Measurements from ENCODE around the gene GTPBP1. TPM values are rescaled to one million over a fixed set of nuclear protein-coding genes. Genes with fewer than 3 reads are reported as not detected.

Gene GTPBP1
- total and polyA plus RNA-seq, 2 of the 13 experiments (the other 11 are each of a cell fraction or from before 2014, with no cell fraction given): 22.3 to 27.0 TPM

- TF ChIP-seq RNF2 (conservative IDR thresholded peaks at IDR 0.05; ENCODE audit: low read depth): 0 out of 2 replicates have a peak, but pooled peaks have one; percentile 24
- TF ChIP-seq ZNF777 (CRISPR knock-in tag; IDR thresholded peaks at IDR 0.05): peak; percentile 56; the same call in 1 of the 2 replicates
- peak; percentile 63; the same call in 1 of the 3 replicates for TF ChIP-seq MXI1 (IDR thresholded peaks at IDR 0.05; ENCODE audit: borderline replicate concordance, low read depth, low read length)
- TF ChIP-seq SIX4 (CRISPR knock-in tag; IDR thresholded peaks at IDR 0.05): peak; percentile 25; the same call in 1 of the 2 replicates
- TF ChIP-seq ZBTB37 (CRISPR knock-in tag; IDR thresholded peaks at IDR 0.05): no peak
- TF ChIP-seq ASH2L (IDR thresholded peaks at IDR 0.05; ENCODE audit: insufficient read length, low read depth, low read length): peak; percentile 62
- 0 out of 2 replicates have a peak, but pooled peaks have one; percentile 35 for TF ChIP-seq CSRNP2 (CRISPR knock-in tag; conservative IDR thresholded peaks at IDR 0.05; ENCODE audit: low read depth)
- no peak for TF ChIP-seq HNF1A (IDR thresholded peaks at IDR 0.05; ENCODE audit: low read depth)
- peak; percentile 28; the same call in 1 of the 2 replicates for TF ChIP-seq HNF1A (CRISPR knock-in tag; IDR thresholded peaks at IDR 0.05; ENCODE audit: borderline replicate concordance)
- TF ChIP-seq NFIB (CRISPR knock-in tag; IDR thresholded peaks at IDR 0.05; ENCODE audit: borderline replicate concordance): no peak
- TF ChIP-seq NFKB2 (CRISPR knock-in tag; IDR thresholded peaks at IDR 0.05; ENCODE audit: borderline replicate concordance): peak; percentile 93; the same call in 1 of the 2 replicates
- 0 out of 2 replicates have a peak, but pooled peaks have one; percentile 18 for TF ChIP-seq HHEX (CRISPR knock-in tag; IDR thresholded peaks at IDR 0.05)
- TF ChIP-seq ZNF607 (CRISPR knock-in tag; IDR thresholded peaks at IDR 0.05; ENCODE audit: borderline replicate concordance): peak; percentile 57; the same call in 1 of the 2 replicates
- TF ChIP-seq ZBTB2 (CRISPR knock-in tag; IDR thresholded peaks at IDR 0.05; ENCODE audit: low read depth): peak; percentile 84
- TF ChIP-seq ZNF776 (CRISPR knock-in tag; IDR thresholded peaks at IDR 0.05): peak; percentile 80; the same call in 1 of the 2 replicates
- TF ChIP-seq KMT2B (CRISPR knock-in tag; IDR thresholded peaks at IDR 0.05): 0 out of 2 replicates have a peak, but pooled peaks have one; percentile 49
- TF ChIP-seq RFX1 (IDR thresholded peaks at IDR 0.05): no peak
- TF ChIP-seq SKI (IDR thresholded peaks at IDR 0.05; ENCODE audit: partially characterized antibody): peak; percentile 62
- peak; percentile 59; the same call in 1 of the 2 replicates for TF ChIP-seq ZNF773 (CRISPR knock-in tag; IDR thresholded peaks at IDR 0.05; ENCODE audit: borderline replicate concordance)
- peak; percentile 71; the same call in 1 of the 2 replicates for TF ChIP-seq ZNF205 (CRISPR knock-in tag; IDR thresholded peaks at IDR 0.05)
- TF ChIP-seq ARNT2 (CRISPR knock-in tag; IDR thresholded peaks at IDR 0.05; ENCODE audit: low read depth): peak; percentile 92
Observed at GRCh38 chr22:38700789-38701628, 4.7 kb upstream of the GTPBP1 start, which contains the start of gene JOSD1 (continued).
